HG03460 (cell line): ENCODE results near the gene IDNK.
"Not testable (repeated sequence)": the region's sequence is repeated elsewhere in the genome, so short reads cannot be mapped to it uniquely, and the experiment has no call there.

Experiments
- ATAC-seq: cut with Tn5 transposase; IDR thresholded peaks from one replicate; pipeline ENCODE4 v1.9.1; 2021; ENCODE audit not compliant: unreplicated experiment

IDNK gene

DNA sequence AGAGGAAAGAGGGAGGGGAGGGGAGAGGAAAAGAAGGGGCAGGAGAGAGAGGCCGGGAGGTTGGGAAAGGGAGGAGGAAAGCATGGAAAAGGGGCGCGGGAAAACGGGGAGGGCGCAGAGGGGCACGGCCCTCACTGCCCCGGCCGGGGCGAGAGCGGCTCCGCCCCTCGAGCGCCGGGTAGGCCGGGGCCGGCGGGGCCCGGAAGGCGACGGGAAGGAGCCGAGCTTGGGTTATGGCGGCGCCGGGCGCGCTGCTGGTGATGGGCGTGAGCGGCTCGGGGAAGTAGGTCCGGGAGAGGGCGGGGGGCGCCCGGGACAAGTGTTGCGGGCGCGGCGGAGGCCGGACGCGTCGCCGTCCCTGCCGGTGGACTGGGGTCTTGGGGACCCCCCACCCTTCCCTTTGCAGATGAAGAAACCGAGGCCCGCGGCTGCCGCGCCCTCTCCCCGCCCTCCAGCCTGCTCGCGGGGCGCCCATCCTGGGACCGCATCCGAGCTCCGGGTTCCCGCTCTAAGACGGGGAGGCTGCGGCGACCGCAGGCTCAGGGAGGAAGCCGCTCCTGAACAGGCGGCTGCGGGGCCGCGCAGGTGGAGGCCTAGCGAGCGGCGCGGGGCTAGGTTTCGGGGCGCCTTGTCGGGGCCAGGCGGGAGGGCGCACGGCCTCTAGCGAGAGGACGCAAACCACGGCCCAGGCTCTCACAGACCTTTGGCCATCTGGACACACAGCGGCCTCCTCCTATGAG is at the start of gene IDNK:
TSS of gene IDNK (plus strand) at position 205 of the 740 bp plus-strand sequence. CDS start at position 234, 29 bp downstream.
- peak; percentile 80 for ATAC-seq

DNA sequence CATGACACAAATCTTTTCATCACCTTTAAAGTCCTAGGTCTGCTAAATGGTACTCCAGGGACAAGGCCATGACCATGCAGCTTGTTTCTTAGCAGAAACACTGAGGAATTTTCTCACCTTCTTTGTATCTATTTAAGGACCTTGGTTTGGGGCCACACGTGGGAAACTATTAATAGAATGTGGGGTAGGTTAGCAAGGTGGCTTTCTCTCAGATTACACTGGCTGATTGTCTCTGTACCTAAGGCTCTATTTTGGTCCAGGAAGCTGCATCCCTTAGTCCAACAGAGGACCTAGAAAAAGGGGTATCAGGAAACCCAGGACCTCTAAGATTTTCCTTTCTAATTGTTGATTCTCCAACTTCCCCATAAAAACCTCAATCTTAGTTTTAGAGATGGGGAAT is 48.5 kb upstream of the IDNK start:
- no peak for ATAC-seq

DNA sequence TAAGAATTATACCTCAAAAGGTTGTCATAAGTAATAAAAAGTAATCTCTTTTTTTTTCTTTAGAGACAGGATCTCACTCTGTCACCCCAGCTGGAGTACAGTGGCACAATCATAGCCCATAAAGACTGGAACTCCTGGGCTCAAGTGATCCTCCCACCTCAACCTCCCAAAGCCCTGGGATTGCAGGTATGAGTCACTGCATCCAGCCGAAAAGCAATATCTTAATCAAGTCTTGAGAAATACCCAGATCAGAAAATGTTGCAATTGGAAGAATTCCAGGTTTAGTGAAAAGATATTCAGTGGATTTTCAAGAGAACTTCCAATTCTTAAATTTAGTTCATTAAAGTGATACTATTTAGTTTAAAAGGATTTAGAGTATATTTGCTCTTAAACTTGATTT is 40.9 kb upstream of the IDNK start:
- no peak for ATAC-seq

DNA sequence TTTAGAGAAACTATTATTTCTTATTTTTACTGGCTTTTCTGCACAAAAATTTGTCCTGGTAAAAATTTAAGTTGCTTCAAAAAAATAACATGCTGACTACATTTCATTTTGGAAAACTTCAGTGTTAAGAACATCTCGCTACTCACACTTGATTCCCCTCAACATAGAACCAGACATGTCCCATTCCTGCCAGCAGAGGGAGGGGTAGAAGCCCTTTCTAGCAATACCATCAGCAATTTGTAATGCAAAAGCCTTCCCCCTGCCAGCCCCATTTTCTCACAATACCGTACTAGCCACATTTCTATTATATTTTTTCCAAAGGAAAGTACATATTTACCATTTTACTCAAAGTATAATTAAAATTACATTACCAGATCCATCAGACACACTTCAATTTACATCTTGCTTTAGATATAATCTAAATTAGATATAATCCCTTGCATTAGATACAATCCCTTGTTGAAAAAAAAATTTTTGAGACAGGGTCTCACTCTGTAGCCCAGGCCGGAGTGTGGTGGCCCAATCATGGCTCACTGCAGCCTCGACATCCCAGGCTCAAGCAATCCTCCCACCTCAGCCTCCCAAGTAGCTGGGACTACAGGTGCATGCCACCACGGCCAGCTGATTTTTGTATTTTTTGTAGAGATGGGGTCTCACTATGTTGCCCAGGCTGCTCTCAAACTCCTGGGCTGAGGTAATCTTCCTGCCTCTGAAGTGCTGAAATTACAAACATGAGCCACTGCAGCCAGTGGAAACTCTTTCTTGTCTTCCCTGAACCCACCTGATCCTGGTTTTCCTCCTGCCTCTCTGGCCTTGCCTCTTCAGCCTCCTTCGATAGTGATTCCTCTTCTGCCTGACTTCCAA is 39.6 kb upstream of the IDNK start:
- ATAC-seq = no peak

DNA sequence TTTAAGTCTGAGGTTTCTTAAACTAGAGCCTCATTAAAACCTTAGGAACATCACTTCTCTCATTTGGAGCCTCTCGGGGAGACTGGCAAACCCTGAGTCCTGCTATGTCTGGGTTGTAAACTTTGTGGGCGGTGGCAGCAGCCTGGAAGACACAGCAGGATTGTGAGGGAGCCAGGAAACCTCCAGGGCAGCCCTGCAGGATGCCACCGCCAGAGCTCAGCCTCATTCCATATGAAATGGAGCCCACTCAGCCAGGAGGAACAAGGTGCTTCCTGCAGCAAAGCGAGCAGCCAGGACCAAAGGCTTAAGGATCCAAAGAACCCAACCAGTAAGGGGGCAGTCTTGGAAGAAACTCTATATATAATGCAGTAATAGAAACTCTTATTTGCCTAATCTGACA is 37.9 kb upstream of the IDNK start:
- ATAC-seq = no peak

DNA sequence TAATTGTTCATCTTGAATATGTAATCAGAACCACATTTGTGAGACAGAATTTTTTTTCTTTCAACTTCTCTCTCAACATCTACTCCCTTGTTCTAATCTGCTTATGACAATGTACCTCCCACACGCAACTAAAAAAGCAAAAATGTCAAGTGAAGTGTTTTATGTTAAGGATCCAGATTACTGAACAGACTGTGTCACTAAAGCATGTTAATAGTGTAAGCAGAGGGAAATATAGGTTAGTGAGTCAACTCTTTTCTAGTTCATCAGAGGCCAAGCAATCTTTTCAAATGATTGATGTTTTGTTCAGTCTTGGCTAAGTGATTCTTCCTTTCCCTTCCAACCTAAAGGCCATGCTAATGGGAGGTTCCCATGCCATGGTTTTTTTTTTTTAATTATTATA is 34.7 kb upstream of the IDNK start:
- no peak for ATAC-seq

DNA sequence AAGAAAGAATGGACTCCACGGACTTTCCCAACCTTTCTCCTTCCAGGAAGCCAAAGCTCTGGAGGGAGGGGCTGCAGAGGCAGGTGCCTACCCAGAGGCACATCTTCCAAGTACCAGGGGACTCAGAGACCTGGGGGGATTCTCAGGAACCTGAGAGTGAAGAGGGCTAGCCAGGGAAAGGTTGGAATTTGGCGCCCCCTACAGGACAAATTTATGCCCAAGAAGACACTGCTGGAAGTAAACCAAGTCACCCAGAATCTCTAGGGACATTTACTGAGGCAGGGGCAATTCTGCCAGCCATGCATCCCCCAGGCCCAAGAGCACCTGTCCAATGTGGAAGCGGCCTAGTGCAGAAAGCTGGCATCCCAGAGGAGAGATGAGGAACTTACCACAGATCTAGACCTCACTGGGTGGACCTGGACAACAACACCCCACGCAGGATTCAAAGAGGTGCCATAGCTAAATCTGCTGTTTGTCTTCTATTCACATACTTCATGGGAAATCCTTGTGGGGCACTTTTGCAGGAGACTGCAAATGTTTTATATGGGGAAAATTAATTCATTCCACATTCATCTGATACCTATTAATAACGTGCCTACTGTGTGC is 25.9 kb upstream of the IDNK start:
- peak; percentile 52 for ATAC-seq

DNA sequence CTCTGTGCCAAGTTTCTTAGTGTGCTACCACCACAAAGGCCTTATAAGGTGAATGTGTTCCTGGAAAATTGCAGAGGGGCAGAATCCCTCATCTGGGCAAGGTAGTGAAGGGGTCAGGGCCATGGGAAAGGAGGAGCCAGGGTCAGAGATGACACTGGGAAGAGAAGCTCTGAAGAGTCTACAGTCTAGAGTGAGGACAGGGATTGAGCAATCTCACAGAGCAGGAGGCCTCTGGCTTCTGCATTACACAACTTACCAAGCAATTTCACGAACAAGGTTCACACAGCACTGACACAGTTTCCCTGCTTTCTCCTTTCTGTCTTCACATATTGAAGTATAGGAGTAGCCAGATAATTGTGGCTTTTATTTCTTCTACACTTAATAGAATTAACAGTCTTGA is 24.5 kb upstream of the IDNK start:
- ATAC-seq = no peak

DNA sequence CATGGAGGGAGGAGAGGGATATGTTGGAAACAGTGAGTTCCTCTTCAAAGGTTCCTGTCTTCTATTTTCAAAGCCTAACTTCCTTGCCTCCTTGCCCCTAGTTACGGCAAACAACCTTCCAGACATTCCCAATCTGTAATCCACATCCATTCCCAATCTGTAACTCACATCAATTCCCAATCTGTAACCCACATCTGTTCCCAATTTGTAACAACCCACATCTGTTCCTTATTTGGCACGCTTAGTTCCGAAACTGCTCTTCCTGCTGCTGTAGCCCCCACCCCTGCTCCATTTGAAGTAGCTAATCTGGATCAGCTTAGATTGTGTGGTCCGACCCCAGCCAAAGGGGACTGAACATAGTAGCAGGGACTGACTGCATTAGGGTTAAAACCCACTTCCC is 23.9 kb upstream of the IDNK start:
- ATAC-seq = no peak

DNA sequence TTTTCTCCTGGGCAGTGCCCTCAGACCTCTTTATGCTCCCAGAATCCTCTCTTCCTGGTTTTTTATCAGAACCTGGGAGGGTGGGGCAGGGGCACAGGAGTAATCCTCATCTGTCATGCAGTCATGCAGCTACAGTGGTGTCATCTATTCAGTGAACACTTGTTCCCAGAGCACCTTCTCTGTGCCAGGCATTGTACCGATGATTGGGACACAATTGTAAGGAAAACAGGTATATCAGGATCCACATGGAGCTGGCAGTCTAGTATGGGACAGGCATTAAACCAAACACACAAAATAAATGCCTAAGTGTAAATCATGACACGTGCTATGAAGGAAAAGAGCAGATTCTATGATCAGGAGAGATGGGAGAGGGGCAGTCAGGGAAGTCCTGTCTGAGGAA is 21.5 kb upstream of the IDNK start:
- ATAC-seq = no peak

DNA sequence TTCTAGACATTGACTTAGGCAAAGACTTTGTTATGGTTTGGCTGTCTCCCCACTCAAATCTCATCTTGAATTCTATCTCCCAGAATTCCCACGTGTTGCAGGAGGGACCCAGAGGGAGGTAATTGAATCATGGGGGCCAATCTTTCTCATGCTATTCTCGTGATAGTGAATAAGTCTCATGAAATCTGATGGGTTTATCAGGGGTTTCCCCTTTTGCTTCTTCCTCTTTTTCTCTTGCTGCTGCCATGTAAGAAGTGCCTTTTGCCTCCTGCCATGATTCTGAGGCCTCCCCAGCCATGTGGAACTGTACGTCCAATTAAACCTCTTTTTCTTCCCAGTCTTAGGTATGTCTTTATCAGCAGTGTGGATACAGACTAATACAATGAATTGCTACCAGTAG is 15.3 kb upstream of the IDNK start:
- ATAC-seq = not testable (repeated sequence)

DNA sequence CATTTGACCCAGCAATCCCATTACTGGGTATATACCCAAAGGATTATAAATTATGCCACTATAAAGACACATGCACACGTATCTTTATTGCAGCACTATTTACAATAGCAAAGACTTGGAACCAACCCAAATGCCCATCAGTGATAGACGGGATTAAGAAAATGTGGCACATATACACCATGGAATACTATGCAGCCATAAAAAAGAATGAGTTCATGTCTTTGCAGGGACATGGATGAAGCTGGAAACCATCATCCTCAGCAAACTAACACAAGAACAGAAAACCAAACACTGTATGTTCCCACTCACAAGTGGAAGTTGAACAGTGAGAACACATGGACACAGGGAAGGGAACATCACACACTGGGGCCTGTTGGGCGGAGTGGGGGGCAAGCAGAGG is 9.6 kb upstream of the IDNK start:
- ATAC-seq = not testable (repeated sequence)

DNA sequence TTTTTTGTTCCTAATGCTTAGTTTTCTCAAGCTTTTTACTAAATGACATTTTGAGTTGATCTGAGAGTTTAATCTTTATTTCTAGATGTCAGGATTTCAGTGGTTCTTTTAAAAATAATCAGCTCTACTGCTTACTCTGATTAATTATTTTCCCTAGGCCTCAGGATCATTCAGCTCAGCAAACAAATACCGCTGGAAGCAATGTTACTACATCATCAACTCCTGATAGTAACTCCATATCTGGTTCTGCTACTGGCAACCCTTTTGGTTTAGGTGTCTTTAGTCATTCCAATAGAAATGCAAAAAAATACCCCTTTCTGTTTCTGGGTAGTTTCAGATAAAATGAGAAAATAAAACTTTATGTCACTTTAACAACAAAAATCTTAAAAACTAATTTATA is 5.6 kb upstream of the IDNK start:
- ATAC-seq = no peak

DNA sequence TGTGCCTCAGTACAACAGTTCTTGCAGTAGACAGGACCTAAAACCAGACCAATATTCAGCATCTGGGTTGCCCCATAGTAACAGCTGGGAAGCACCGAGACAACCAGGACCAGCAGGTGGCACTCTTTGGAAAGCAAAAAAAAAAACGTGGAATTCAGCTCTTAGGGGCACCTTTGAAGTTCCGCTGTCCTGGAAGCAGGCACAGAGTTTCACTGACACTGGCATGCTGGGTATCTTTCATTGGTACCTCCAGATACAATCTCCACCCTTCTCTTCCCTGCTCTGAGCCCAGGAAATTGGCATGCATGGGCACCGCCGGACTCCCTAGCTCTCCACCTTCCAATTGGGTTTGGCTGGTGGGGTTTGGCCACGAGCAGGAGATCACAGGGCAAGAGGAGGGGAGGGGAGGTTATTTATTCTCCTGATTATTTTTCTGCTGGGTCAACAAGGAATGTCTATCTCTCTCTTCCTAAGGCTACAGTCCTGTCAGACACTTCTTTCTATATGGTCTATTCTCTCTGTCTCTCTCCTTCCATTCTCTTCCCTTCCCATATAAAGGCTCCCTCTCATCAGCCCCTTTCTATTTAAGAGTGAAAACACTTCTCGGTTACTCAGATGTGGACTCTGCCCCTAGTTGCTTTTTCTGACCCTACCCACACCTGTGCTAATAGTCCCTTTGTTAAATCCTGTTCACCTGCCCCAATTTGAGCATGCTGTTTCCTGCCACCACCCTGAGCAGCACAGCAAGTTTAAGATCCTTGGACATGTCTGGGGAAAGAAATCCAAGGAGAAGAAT is 1.9 kb upstream of the IDNK start:
- ATAC-seq = no peak

DNA sequence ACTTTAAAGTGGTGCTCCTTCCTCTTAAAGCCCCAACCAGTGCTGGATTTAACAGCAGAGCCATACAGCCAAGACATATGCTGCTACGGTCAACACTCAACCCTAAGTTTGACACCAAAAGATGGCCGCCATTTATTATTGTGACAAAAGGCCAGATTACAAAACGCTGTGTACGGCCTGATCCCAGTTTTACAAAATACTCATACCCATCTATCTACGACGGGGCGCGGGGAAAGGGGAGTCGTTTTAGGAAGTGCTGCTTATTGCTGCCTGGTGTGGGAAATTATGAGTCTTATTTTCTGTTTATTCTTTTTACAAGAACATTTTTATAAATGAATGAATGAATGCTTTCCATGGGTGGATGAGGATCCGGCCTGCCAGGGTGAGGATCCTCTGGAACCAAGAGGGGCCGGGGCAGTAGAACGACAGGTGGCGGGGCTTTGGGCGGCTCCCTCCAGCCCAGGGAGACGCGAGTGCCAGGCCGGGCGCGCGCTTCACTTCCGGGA is 457 bp upstream of the IDNK start:
- peak; percentile 58 for ATAC-seq

DNA sequence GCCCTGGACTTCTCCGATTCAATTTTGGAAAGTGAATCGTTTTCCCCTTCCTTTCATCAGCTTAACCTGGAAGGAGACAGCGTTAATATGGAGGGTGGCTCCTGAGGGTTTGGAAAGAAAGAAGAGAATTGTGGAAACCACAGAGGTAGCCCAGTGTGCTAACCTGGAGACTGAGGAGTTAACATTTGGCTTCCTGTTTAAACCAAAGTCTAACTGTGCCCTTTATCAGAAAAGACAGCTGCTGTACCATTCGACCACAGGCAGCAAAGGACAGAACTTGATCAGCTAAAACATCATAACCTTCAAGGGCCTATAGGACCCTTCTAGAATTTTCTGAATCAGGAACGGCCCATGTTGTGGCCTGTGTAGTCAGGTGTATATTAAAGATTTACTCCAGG is 735 bp downstream of the IDNK start:
- peak; percentile 22 for ATAC-seq

DNA sequence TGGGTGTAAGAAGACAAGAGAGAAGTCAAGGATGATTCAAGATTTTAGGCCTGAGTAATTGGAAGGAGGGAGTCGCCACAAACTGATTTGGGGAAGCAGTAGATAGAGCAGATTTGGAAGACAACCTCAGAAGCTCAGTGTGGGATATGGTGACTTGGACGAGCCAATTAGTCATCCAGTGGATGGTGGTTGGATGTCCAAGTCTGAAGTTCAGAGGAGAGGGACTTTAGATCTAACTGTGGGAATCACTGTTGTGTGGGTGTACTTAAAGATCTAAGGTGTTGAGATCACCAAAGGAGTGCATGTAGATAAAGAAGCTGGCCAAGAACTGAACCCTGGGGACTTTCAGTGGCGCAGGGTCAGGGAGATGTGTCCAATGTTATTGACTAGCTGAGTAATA is 2.2 kb downstream of the IDNK start:
- ATAC-seq = no peak

DNA sequence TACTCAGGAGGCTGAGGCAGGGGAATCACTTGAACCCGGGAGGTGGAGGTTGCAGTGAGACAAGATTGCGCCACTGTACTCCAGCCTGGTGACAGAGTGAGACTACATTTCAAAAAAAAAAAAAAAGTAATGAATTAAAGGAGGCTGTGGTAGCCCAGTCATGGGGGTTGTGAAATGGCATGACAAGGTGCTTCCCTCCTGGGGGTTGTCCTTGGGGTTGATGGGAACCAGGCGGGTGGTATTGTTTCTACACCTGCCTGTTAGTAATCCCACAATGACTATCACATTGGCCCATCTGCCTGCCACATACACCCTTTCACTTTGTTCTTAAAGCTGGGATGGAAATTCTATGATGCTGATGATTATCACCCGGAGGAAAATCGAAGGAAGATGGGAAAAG is 5.6 kb downstream of the IDNK start:
- ATAC-seq = no peak

DNA sequence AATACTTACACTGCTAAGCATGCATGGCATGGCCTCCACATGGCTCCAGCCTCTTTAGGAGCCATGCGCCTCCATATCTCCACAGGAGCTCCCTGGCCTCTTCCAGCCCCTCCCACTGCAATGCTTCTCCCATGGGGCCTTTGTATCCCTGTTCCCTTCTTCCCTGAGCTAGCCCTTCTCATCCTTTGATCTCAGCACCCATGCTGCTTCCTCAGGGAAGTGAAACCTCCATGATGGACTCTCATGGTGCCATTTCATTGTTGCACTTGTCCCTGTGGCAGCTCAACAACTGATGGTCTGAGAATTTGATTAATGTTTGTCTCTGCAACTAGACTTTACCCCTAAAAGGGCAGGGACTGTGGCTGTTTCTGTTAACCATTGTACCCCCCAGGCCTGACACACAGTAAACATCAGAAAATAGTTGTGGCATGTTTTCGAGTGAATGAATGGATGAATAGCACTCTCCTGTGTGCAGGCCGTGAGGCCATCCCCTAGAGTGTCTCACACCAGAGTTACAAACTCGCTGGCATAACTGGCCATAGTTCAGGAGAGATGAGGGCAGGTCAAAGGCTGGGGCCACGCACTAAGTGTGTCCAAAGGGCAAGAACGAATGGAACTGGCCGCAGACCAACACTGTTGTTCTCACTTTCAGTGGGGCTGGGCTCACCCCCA is 6.6 kb downstream of the IDNK start:
- no peak for ATAC-seq

DNA sequence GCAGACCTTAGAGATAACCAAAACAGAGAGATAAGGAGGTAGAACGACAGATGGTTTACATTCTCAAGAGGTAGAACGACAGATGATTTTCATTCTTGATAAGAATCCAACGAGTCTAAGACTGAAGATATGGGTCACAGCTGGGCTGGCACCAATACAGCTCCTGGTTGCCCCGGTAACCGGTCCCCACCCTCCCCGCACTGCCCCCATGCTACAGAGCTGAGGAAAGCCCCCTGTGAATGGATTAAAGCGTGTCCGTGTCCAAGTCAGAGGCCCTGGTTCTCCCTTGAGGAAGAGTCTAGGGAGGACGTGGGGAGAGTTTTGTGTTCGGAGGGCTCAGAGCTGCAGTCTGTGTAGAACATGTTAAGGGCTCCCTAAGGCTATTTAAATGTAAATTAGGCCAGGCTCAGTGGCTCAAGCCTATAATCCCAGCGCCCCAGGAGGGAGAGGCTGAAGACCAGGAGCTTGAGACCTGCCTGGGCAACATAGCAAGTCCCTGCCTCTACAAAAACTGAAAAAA is 8.1 kb downstream of the IDNK start:
- no peak for ATAC-seq
